BJ (cell line): ENCODE results near the gene ABRACL. TPM values are rescaled to one million over a fixed set of nuclear protein-coding genes. Genes with fewer than 3 reads are reported as not detected.

Experiments used
- CTCF ChIA-PET: fragments of 350-600 bp; formaldehyde crosslinking; extraction: SDS; loops from one replicate; lab custom pipeline; 2021; ENCODE audit warnings: antibody characterized with exemption, inconsistent platforms; lab: Yijun Ruan, JAX
- POLR2A ChIA-PET: fragments of 300-600 bp; sonication (Branson Sonifier 250); formaldehyde crosslinking; extraction: SDS; loops from one replicate; lab custom pipeline; 2021; ENCODE audit warnings: antibody characterized with exemption; lab: Charles Lee
- DNase-seq: peaks from one replicate; pipeline ENCODE4 v3.0.0-alpha.2; 2011; ENCODE audit warnings: low read depth
- H3K27me3 ChIP-seq: 2 replicates; pipeline ENCODE4 v1.6.0; 2011; ENCODE audit warnings: low read length; ENCODE audit not compliant: control insufficient read depth, insufficient read depth
- H3K36me3 ChIP-seq: 2 replicates; pipeline ENCODE4 v1.5.1; 2011; ENCODE audit warnings: low read length; ENCODE audit not compliant: control insufficient read depth, insufficient read depth
- H3K4me3 ChIP-seq: 2 replicates; pipeline ENCODE4 v1.5.1; 2011; ENCODE audit warnings: low read depth, mild to moderate bottlenecking, control low read depth, low read length
- CTCF ChIP-seq: IDR thresholded peaks from 2 replicates; pipeline ENCODE4 v1.5.1; 2011; ENCODE audit warnings: low read depth, mild to moderate bottlenecking, control low read depth, inconsistent platforms, low read length, moderate library complexity; ENCODE audit not compliant: insufficient read depth
- polyA plus RNA-seq: library from polyadenylated mRNA; depleted of rRNA; stranded (reverse); fragments of >200 nt; gene quantifications from 2 replicates; pipeline ENCODE4 v1.2.3, GENCODE V29; 2011

Gene ABRACL
- polyA plus RNA-seq, 1 experiment = 13.1 TPM

DNA sequence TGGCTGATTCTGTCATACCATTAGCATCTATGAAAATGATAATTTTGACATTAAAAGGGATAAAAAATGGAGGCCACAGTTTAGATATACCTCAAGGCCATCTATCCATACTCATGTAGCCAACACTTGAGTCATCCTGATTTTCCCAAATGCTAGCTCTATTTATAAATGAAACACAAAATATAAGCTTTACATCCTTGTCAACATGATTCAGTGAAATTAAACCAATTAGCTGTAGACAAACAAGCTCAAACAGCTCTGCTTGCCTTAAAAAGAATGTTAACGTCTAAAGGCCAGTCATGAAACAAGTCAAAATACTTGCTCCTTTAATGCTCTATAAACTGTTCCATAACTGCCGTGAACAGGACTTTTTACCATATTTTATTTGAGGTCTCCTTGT lies 40.3 kb downstream of the ABRACL start:
- Histone ChIP-seq H3K4me3 (no peak overlapping the region), H3K36me3 (no peaks in the 10 kb centered on the region), H3K27me3 (peaks cover 3% of the 10 kb centered on the region)
- ChIA-PET CTCF (no interaction called here), POLR2A (no interaction called here)
- DNase-seq = no peak
- no peak for TF ChIP-seq CTCF

DNA sequence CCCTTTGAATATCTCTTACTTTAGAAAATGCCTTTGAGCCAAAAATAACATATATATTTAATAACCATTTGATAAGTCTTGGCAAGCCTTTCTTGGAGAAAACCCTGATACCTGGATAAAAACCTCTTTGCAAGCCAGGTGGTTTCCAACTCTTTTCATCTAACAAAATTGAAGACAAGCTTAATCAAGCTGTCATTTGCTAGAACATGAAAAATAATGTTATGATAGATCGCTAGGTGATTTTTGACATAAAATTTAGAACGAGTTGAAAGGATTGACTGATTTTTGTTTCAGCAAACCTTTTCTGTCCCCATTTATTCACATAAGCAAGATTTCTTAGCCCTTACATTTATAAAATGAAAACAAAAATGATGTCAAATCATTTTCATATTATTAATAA lies 44.6 kb downstream of the ABRACL start:
- POLR2A ChIA-PET = no interaction called here

GRCh38 chr6:139079018-139079417 lies 50.5 kb downstream of the ABRACL start:
- no peak for TF ChIP-seq CTCF
- POLR2A ChIA-PET = no interaction called here
- no peak for DNase-seq
- Histone ChIP-seq H3K27me3 (no peaks in the 10 kb centered on the region), H3K36me3 (no peaks in the 10 kb centered on the region), H3K4me3 (no peak overlapping the region)
- CTCF ChIA-PET = no interaction called here

More for the DNA sequence above, 44.6 kb downstream of the ABRACL start:
- no peak overlapping the region for H3K4me3 ChIP-seq
- H3K36me3 ChIP-seq = no peaks in the 10 kb centered on the region
- TF ChIP-seq CTCF = no peak
- peaks cover 1% of the 10 kb centered on the region; the same call in 1 of the 2 replicates for H3K27me3 ChIP-seq
- no peak for DNase-seq
- CTCF ChIA-PET = no interaction called here

DNA sequence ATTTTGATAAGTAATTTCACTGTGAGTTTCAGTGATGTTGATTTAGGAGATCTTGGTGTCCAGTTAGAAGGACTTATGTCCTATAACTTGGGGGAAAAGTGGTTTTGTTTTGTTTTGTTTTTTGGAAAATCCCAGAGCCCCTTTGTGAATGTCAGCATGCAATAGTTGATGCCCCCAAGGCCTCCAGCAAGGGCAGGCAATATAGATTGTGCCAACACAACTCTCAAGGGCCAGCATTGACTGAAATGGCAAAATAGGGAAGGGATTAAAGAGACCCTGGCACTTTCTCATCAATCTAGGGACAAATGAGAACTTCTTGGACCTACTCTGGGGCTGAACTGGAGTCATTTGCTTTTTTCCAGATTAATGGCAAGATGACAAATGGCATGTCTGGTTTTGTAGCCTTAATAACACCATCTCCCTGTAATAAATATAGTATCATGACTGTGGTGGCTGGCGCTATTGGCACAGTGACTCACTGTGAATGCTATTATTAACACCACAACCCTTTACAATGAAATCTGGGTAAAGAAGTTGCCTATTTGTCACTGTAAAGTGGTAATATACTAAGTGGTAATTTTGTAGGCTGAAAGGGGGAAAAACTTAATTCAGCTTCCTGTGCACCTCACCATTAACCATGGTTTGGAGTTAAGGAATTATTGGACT lies 51.8 kb downstream of the ABRACL start:
- H3K27me3 ChIP-seq = no peaks in the 10 kb centered on the region
- no peak for TF ChIP-seq CTCF
- no peak for DNase-seq
- no peak overlapping the region for H3K4me3 ChIP-seq
- CTCF ChIA-PET = no interaction called here
- no peaks in the 10 kb centered on the region for H3K36me3 ChIP-seq
- POLR2A ChIA-PET = no interaction called here

DNA sequence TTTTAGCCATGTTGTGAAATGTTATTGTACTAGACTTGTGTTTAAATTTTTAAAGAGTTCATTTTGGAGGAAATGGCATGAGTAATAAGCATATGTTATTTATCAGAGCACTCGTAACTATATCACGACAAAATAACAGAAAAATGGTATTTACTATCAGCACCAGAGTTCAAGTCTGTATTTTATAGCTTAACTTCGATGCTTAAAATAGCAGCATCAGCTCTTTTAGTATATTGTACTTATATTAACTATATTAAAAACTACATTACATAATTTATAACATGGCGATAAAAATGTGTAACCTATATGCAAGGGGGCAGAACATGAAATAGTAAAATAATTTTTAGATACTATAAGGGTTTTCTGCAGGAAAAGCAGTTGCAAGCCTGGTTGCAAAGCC lies 52.9 kb downstream of the ABRACL start:
- POLR2A ChIA-PET = no interaction called here
- CTCF ChIA-PET = interaction anchor here (0.8 kb wide), 1 partner anchor 11 kb away, joined by 3 read pairs; no protein-coding TSS in a partner anchor
- no peak for TF ChIP-seq CTCF

More for the DNA sequence above, 52.9 kb downstream of the ABRACL start:
- Histone ChIP-seq H3K27me3 (no peaks in the 10 kb centered on the region), H3K36me3 (no peaks in the 10 kb centered on the region), H3K4me3 (no peak overlapping the region)
- DNase-seq = no peak
